ENCODE data around the gene RIMBP2.

Gene RIMBP2

GRCh38 chr12:130552483-130552996 is 163.6 kb downstream of the RIMBP2 start:
- no peak for FAIRE-seq
- DNase-seq (ENCODE audit: low spot score) = peak; percentile 32

GRCh38 chr12:130549361-130549760 is 166.7 kb downstream of the RIMBP2 start:
- FAIRE-seq (no peak), DNase-seq (ENCODE audit: low spot score) (no peak)

- FAIRE-seq (no peak), DNase-seq (ENCODE audit: low spot score) (no peak)
Observed at GRCh38 chr12:130547480-130548155, 168.5 kb downstream of the RIMBP2 start.

GRCh38 chr12:130546494-130546893 is 169.6 kb downstream of the RIMBP2 start:
- no peak for DNase-seq (ENCODE audit: low spot score)
- no peak for FAIRE-seq

- no peak for FAIRE-seq
Observed at GRCh38 chr12:130545475-130545874, 170.6 kb downstream of the RIMBP2 start.

GRCh38 chr12:130540376-130540775 is 175.7 kb downstream of the RIMBP2 start:
- DNase-seq (ENCODE audit: low spot score) = no peak
- no peak for FAIRE-seq

More at GRCh38 chr12:130545475-130545874, 170.6 kb downstream of the RIMBP2 start:
- DNase-seq (ENCODE audit: low spot score) = no peak

GRCh38 chr12:130538343-130539095 is 177.6 kb downstream of the RIMBP2 start:
- no peak for FAIRE-seq

GRCh38 chr12:130537655-130538054 is 178.4 kb downstream of the RIMBP2 start:
- FAIRE-seq (no peak), DNase-seq (ENCODE audit: low spot score) (no peak)

More at GRCh38 chr12:130538343-130539095, 177.6 kb downstream of the RIMBP2 start:
- DNase-seq (ENCODE audit: low spot score) = no peak

- DNase-seq (ENCODE audit: low spot score) = no peak
- no peak for FAIRE-seq
Observed at GRCh38 chr12:130537051-130537450, 179.0 kb downstream of the RIMBP2 start.

- DNase-seq (ENCODE audit: low spot score) = no peak
- FAIRE-seq = no peak
Observed at GRCh38 chr12:130530429-130530828, 185.7 kb downstream of the RIMBP2 start.

GRCh38 chr12:130529781-130530180 is 186.3 kb downstream of the RIMBP2 start:
- FAIRE-seq = no peak
- no peak for DNase-seq (ENCODE audit: low spot score)

- no peak for FAIRE-seq
Observed at GRCh38 chr12:130527239-130527638, 188.9 kb downstream of the RIMBP2 start.

GRCh38 chr12:130526813-130527212 is 189.3 kb downstream of the RIMBP2 start:
- DNase-seq (ENCODE audit: low spot score) = peak; percentile 63
- no peak for FAIRE-seq

More at GRCh38 chr12:130527239-130527638, 188.9 kb downstream of the RIMBP2 start:
- no peak for DNase-seq (ENCODE audit: low spot score)

- FAIRE-seq (no peak), DNase-seq (ENCODE audit: low spot score) (no peak)
Observed at GRCh38 chr12:130525384-130526172, 190.5 kb downstream of the RIMBP2 start.

- FAIRE-seq (no peak), DNase-seq (ENCODE audit: low spot score) (no peak)
Observed at GRCh38 chr12:130524759-130525158, 191.3 kb downstream of the RIMBP2 start.

- FAIRE-seq (no peak), DNase-seq (ENCODE audit: low spot score) (no peak)
Observed at GRCh38 chr12:130523863-130524614, 192.1 kb downstream of the RIMBP2 start.

- FAIRE-seq = no peak
- no peak for DNase-seq (ENCODE audit: low spot score)
Observed at GRCh38 chr12:130523208-130523607, 192.9 kb downstream of the RIMBP2 start.

- DNase-seq (ENCODE audit: low spot score) = no peak
- no peak for FAIRE-seq
Observed at GRCh38 chr12:130522244-130522834, 193.8 kb downstream of the RIMBP2 start.

GRCh38 chr12:130521375-130522124 is 194.5 kb downstream of the RIMBP2 start:
- no peak for FAIRE-seq
- DNase-seq (ENCODE audit: low spot score) = no peak

- DNase-seq (ENCODE audit: low spot score) = no peak
- no peak for FAIRE-seq
Observed at GRCh38 chr12:130520784-130521183, 195.3 kb downstream of the RIMBP2 start.

Measured in urothelium cell line (cell line).